ENCODE results near the gene LDB2. TPM values are rescaled to one million over a fixed set of nuclear protein-coding genes. Genes with fewer than 3 reads are reported as not detected.

LDB2 gene
- total and polyA plus RNA-seq, 2 donors (not counting 1 experiment from before 2014, with no cell fraction given) = not detected

DNA sequence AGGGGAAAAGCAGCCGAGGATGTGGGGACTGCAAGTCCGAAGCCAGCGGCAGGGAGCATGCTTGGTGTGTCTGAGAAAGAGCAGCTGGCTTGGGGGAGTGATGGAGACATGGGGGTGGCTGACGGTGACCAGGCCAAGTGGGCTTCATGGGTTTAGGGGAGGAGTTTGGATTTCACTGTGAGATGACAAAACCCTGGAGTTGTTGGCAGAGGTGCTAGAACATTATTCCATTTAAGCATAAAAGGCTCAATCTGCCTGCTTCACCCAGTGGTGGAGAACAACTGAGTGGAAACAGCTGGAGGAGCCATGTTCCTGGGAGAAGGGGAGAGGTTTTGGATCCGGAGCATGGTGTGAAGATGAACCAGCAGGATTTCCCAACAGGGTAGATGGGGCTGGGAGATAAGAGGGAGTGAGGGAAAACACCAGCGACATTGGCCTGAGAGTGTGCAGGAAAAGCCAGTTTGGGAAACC is 354.2 kb downstream of the LDB2 start:
- no peaks in the 10 kb centered on the region for H3K36me3 ChIP-seq (replicated peaks in 1 of 2; ENCODE audit: control extremely low read depth in 1 of 2, control insufficient read depth in 1 of 2, extremely low read depth in 1 of 2, insufficient read depth in 2 of 2, low read length in 1 of 2)
- CTCF ChIA-PET = no interaction called here

DNA sequence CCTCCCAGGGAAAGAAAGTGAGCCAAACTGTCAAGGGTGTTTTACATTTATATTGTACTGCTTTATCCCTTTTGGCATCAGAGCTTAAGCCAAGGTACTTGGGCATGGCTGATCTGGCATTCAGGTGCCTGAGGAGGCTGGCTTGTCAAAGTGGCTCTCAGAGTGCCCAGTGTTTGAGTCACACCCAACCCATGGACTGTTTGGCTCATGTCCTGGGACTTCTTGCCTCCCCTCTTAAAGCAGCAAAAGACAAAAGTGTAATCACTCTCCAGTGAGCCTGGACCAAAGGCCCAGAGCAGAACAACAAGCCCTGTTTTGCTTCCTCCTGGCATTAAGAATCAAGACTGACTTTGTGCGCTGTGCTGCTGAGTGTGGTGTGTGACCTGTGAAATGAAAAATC is 360.5 kb downstream of the LDB2 start:
- ChIA-PET CTCF (no interaction called here), POLR2A (no interaction called here)
- Histone ChIP-seq H3K79me2 (ENCODE audit: control insufficient read depth, insufficient read depth, low read length) (no peaks in the 10 kb centered on the region), H3K36me3 (replicated peaks in 1 of 2; ENCODE audit: control extremely low read depth in 1 of 2, control insufficient read depth in 1 of 2, extremely low read depth in 1 of 2, insufficient read depth in 2 of 2, low read length in 1 of 2) (no peaks in the 10 kb centered on the region), H3K4me2 (replicated peaks; ENCODE audit: low read depth, low read length, poor library complexity, severe bottlenecking) (no peak overlapping the region), H3K27ac (ENCODE audit: low read length in 2 of 2) (no peak overlapping the region), H3K4me1 (ENCODE audit: control insufficient read depth in 2 of 2, insufficient read depth in 2 of 2, low read length in 2 of 2) (no peaks in the 10 kb centered on the region), H2AFZ (ENCODE audit: insufficient read depth, low read depth, low read length, poor library complexity, severe bottlenecking) (no peak overlapping the region), H3K9ac (ENCODE audit: low read length) (no peak overlapping the region), H3K9me3 (ENCODE audit: control extremely low read depth in 1 of 3, control insufficient read depth in 2 of 3, insufficient read depth in 1 of 3, low read length in 2 of 3) (no peaks in the 10 kb centered on the region), H4K20me1 (ENCODE audit: control insufficient read depth, insufficient read depth, low read length, poor library complexity, severe bottlenecking) (no peaks in the 10 kb centered on the region), H3K27me3 (replicated peaks in 1 of 4; ENCODE audit: control extremely low read depth in 1 of 4, control insufficient read depth in 3 of 4, insufficient read depth in 4 of 4, low read length in 3 of 4) (no peaks in the 10 kb centered on the region), H3K4me3 (ENCODE audit: control extremely low read depth in 1 of 5, extremely low read depth in 1 of 5, insufficient read depth in 1 of 5, low read depth in 2 of 5, low read length in 4 of 5) (no peak overlapping the region)
- H3K9me3 Mint-ChIP-seq (ENCODE audit: insufficient read depth) = no peaks in the 10 kb centered on the region
- H3K4me3 Mint-ChIP-seq = no peak overlapping the region
- H3K4me1 Mint-ChIP-seq = no peaks in the 10 kb centered on the region
- no peak for DNase-seq
- ATAC-seq (ENCODE audit: low read depth) = no peak
- WGBS (ENCODE audit: insufficient coverage) = 100% methylated on average over 1 of the region's 1 CpG
- intact Hi-C loops (cut with micrococcal nuclease) = no loop called here
- no peaks in the 10 kb centered on the region for H3K27me3 Mint-ChIP-seq
- TF ChIP-seq, protein P1, sequence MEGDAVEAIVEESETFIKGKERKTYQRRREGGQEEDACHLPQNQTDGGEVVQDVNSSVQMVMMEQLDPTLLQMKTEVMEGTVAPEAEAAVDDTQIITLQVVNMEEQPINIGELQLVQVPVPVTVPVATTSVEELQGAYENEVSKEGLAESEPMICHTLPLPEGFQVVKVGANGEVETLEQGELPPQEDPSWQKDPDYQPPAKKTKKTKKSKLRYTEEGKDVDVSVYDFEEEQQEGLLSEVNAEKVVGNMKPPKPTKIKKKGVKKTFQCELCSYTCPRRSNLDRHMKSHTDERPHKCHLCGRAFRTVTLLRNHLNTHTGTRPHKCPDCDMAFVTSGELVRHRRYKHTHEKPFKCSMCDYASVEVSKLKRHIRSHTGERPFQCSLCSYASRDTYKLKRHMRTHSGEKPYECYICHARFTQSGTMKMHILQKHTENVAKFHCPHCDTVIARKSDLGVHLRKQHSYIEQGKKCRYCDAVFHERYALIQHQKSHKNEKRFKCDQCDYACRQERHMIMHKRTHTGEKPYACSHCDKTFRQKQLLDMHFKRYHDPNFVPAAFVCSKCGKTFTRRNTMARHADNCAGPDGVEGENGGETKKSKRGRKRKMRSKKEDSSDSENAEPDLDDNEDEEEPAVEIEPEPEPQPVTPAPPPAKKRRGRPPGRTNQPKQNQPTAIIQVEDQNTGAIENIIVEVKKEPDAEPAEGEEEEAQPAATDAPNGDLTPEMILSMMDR (IDR thresholded peaks at IDR 0.05) = no peak
- TF ChIP-seq EZH2 (IDR thresholded peaks at IDR 0.05; ENCODE audit: borderline replicate concordance, insufficient read depth, low read depth, low read length, poor library complexity, severe bottlenecking) = no peak
- H3K27ac Mint-ChIP-seq = no peak overlapping the region

More for the DNA sequence above, 354.2 kb downstream of the LDB2 start:
- H3K4me2 ChIP-seq (replicated peaks; ENCODE audit: low read depth, low read length, poor library complexity, severe bottlenecking) = no peak overlapping the region
- H3K4me1 Mint-ChIP-seq = no peaks in the 10 kb centered on the region
- no peak overlapping the region for H2AFZ ChIP-seq (ENCODE audit: insufficient read depth, low read depth, low read length, poor library complexity, severe bottlenecking)
- TF ChIP-seq, protein P1 (IDR thresholded peaks at IDR 0.05) = no peak
- TF ChIP-seq EZH2 (IDR thresholded peaks at IDR 0.05; ENCODE audit: borderline replicate concordance, insufficient read depth, low read depth, low read length, poor library complexity, severe bottlenecking) = no peak
- POLR2A ChIA-PET = no interaction called here
- H3K27me3 ChIP-seq (replicated peaks in 1 of 4; ENCODE audit: control extremely low read depth in 1 of 4, control insufficient read depth in 3 of 4, insufficient read depth in 4 of 4, low read length in 3 of 4) = no peaks in the 10 kb centered on the region
- H3K4me3 ChIP-seq (ENCODE audit: control extremely low read depth in 1 of 5, extremely low read depth in 1 of 5, insufficient read depth in 1 of 5, low read depth in 2 of 5, low read length in 4 of 5) = no peak overlapping the region
- H3K27ac Mint-ChIP-seq = no peak overlapping the region
- no peaks in the 10 kb centered on the region for H4K20me1 ChIP-seq (ENCODE audit: control insufficient read depth, insufficient read depth, low read length, poor library complexity, severe bottlenecking)
- H3K9ac ChIP-seq (ENCODE audit: low read length) = no peak overlapping the region
- DNase-seq = no peak
- H3K4me3 Mint-ChIP-seq = no peak overlapping the region
- H3K9me3 ChIP-seq (ENCODE audit: control extremely low read depth in 1 of 3, control insufficient read depth in 2 of 3, insufficient read depth in 1 of 3, low read length in 2 of 3) = no peaks in the 10 kb centered on the region
- intact Hi-C loops (cut with micrococcal nuclease) = no loop called here
- peaks cover 2% of the 10 kb centered on the region for H3K9me3 Mint-ChIP-seq (ENCODE audit: insufficient read depth)
- H3K79me2 ChIP-seq (ENCODE audit: control insufficient read depth, insufficient read depth, low read length) = no peaks in the 10 kb centered on the region
- H3K27me3 Mint-ChIP-seq = no peaks in the 10 kb centered on the region
- 73% methylated on average over 6 of the region's 6 CpGs for WGBS (ENCODE audit: insufficient coverage)
- no peaks in the 10 kb centered on the region for H3K4me1 ChIP-seq (ENCODE audit: control insufficient read depth in 2 of 2, insufficient read depth in 2 of 2, low read length in 2 of 2)
- H3K27ac ChIP-seq (ENCODE audit: low read length in 2 of 2) = no peak overlapping the region
- ATAC-seq (ENCODE audit: low read depth) = no peak
